Activated CD4-positive, alpha-beta T cell treated with anti-CD3 and anti-CD28 coated beads, Interleukin-2, amount 10 ng/mL, durations not matched to agents 24 days and 14 days (primary cell): ENCODE measurements around the gene RAB44. TPM values are rescaled to one million over a fixed set of nuclear protein-coding genes. Genes with fewer than 3 reads are reported as not detected.

Source experiments
- DNase-seq: peaks from one replicate; pipeline ENCODE4 v3.0.0; 2022
- H3K27ac Mint-ChIP-seq: one replicate; pipeline ENCODE4 v1.8.0; 2022; ENCODE audit warnings: mild to moderate bottlenecking, mixed read lengths
- H3K27me3 Mint-ChIP-seq: one replicate; pipeline ENCODE4 v1.8.0; 2022; ENCODE audit warnings: mixed read lengths
- H3K36me3 Mint-ChIP-seq: one replicate; pipeline ENCODE4 v1.8.0; 2022; ENCODE audit warnings: low read depth, mild to moderate bottlenecking, mixed read lengths
- H3K4me1 Mint-ChIP-seq: one replicate; pipeline ENCODE4 v1.8.0; 2021; ENCODE audit warnings: mixed read lengths
- H3K4me3 Mint-ChIP-seq: one replicate; pipeline ENCODE4 v1.8.0; 2022; ENCODE audit warnings: mild to moderate bottlenecking, moderate library complexity, mixed read lengths
- H3K9me3 Mint-ChIP-seq: one replicate; pipeline ENCODE4 v1.8.0; 2021; ENCODE audit warnings: mixed read lengths
- intact Hi-C: fragments of 100-400 bp; cut with micrococcal nuclease; formaldehyde crosslinking; loops from one replicate; pipeline ENCODE4 v1.15.1; 2023
- total RNA-seq: library from RNA; stranded (reverse); gene quantifications from 2 replicates; pipeline ENCODE4 v1.2.3, GENCODE V29; 2022

RAB44 gene
- total RNA-seq, 1 donor from 2014 or later: not detected

GRCh38 chr6:36686668-36687513 is 10.7 kb upstream of the RAB44 start:
- no peaks in the 10 kb centered on the region for H3K27me3 Mint-ChIP-seq
- H3K4me3 Mint-ChIP-seq: no peak overlapping the region
- no peak overlapping the region for H3K27ac Mint-ChIP-seq
- DNase-seq: no peak
- H3K4me1 Mint-ChIP-seq: peaks cover 47% of the 10 kb centered on the region
- peaks cover 42% of the 10 kb centered on the region for H3K36me3 Mint-ChIP-seq
- intact Hi-C loops: no loop called here
- no peaks in the 10 kb centered on the region for H3K9me3 Mint-ChIP-seq

- no peaks in the 10 kb centered on the region for H3K9me3 Mint-ChIP-seq
- no peaks in the 10 kb centered on the region for H3K27me3 Mint-ChIP-seq
- peaks cover 37% of the 10 kb centered on the region for H3K36me3 Mint-ChIP-seq
- H3K4me3 Mint-ChIP-seq: no peak overlapping the region
- no peak overlapping the region for H3K27ac Mint-ChIP-seq
- H3K4me1 Mint-ChIP-seq: peaks cover 48% of the 10 kb centered on the region
- no peak for DNase-seq
- intact Hi-C loops: no loop called here
Observed at GRCh38 chr6:36688063-36688738, 9.4 kb upstream of the RAB44 start.

GRCh38 chr6:36688739-36689075 is 8.9 kb upstream of the RAB44 start:
- Mint-ChIP-seq H3K36me3 (peaks cover 32% of the 10 kb centered on the region), H3K9me3 (no peaks in the 10 kb centered on the region), H3K27me3 (no peaks in the 10 kb centered on the region), H3K27ac (no peak overlapping the region), H3K4me3 (no peak overlapping the region), H3K4me1 (peaks cover 47% of the 10 kb centered on the region)
- DNase-seq: no peak
- intact Hi-C loops: no loop called here

GRCh38 chr6:36691011-36691410 is 6.6 kb upstream of the RAB44 start:
- Mint-ChIP-seq H3K27me3 (no peaks in the 10 kb centered on the region), H3K27ac (no peak overlapping the region), H3K4me3 (no peak overlapping the region)

GRCh38 chr6:36691612-36692011 is 6.0 kb upstream of the RAB44 start:
- no peak for DNase-seq
- no peaks in the 10 kb centered on the region for H3K27me3 Mint-ChIP-seq
- peaks cover 10% of the 10 kb centered on the region for H3K36me3 Mint-ChIP-seq
- H3K4me1 Mint-ChIP-seq: peaks cover 46% of the 10 kb centered on the region
- no peak overlapping the region for H3K27ac Mint-ChIP-seq
- no peaks in the 10 kb centered on the region for H3K9me3 Mint-ChIP-seq
- no peak overlapping the region for H3K4me3 Mint-ChIP-seq
- intact Hi-C loops: no loop called here

More at GRCh38 chr6:36691011-36691410, 6.6 kb upstream of the RAB44 start:
- Mint-ChIP-seq H3K36me3 (peaks cover 13% of the 10 kb centered on the region), H3K4me1 (peaks cover 44% of the 10 kb centered on the region), H3K9me3 (no peaks in the 10 kb centered on the region)
- intact Hi-C loops: no loop called here
- DNase-seq: no peak

- H3K4me1 Mint-ChIP-seq: peaks cover 47% of the 10 kb centered on the region
- H3K4me3 Mint-ChIP-seq: peak overlapping the region; percentile 26
- H3K9me3 Mint-ChIP-seq: no peaks in the 10 kb centered on the region
- peak overlapping the region; percentile 81 for H3K27ac Mint-ChIP-seq
- no peaks in the 10 kb centered on the region for H3K27me3 Mint-ChIP-seq
- DNase-seq: peak; percentile 87
- H3K36me3 Mint-ChIP-seq: peaks cover 5% of the 10 kb centered on the region
- intact Hi-C loops: no loop called here
Observed at GRCh38 chr6:36692220-36692619, 5.4 kb upstream of the RAB44 start.

GRCh38 chr6:36692861-36693702 is 4.5 kb upstream of the RAB44 start:
- intact Hi-C loops: no loop called here
- Mint-ChIP-seq H3K4me1 (peaks cover 47% of the 10 kb centered on the region), H3K27me3 (no peaks in the 10 kb centered on the region), H3K4me3 (peak overlapping the region; percentile 15), H3K36me3 (no peaks in the 10 kb centered on the region), H3K9me3 (no peaks in the 10 kb centered on the region), H3K27ac (peak overlapping the region; percentile 81)
- no peak for DNase-seq

- intact Hi-C loops: loop anchor here (1.0 kb wide), 2 partner anchors 12 to 61 kb away; no protein-coding TSS in a partner anchor
- DNase-seq: no peak
- Mint-ChIP-seq H3K9me3 (no peaks in the 10 kb centered on the region), H3K4me1 (peaks cover 42% of the 10 kb centered on the region), H3K36me3 (no peaks in the 10 kb centered on the region), H3K4me3 (no peak overlapping the region), H3K27me3 (no peaks in the 10 kb centered on the region), H3K27ac (peak overlapping the region; percentile 5)
Observed at GRCh38 chr6:36694616-36695015, 3.0 kb upstream of the RAB44 start.

- Mint-ChIP-seq H3K36me3 (no peaks in the 10 kb centered on the region), H3K4me1 (peaks cover 39% of the 10 kb centered on the region), H3K9me3 (no peaks in the 10 kb centered on the region), H3K4me3 (no peak overlapping the region), H3K27me3 (no peaks in the 10 kb centered on the region), H3K27ac (peak overlapping the region; percentile 38)
- intact Hi-C loops: loop anchor here (1.0 kb wide), 2 partner anchors 13 to 60 kb away; no protein-coding TSS in a partner anchor
- DNase-seq: no peak
Observed at GRCh38 chr6:36695414-36695813, 2.2 kb upstream of the RAB44 start.

GRCh38 chr6:36698196-36698595 is 570 bp downstream of the RAB44 start:
- Mint-ChIP-seq H3K4me3 (no peak overlapping the region), H3K27ac (peak overlapping the region; percentile 1)
- intact Hi-C loops: no loop called here

GRCh38 chr6:36698871-36699271 is 1.2 kb downstream of the RAB44 start:
- Mint-ChIP-seq H3K27ac (peak overlapping the region; percentile 1), H3K27me3 (peaks cover 6% of the 10 kb centered on the region), H3K9me3 (no peaks in the 10 kb centered on the region), H3K4me3 (no peak overlapping the region), H3K36me3 (no peaks in the 10 kb centered on the region), H3K4me1 (peaks cover 17% of the 10 kb centered on the region)
- intact Hi-C loops: no loop called here
- no peak for DNase-seq

More at GRCh38 chr6:36698196-36698595, 570 bp downstream of the RAB44 start:
- no peak for DNase-seq
- H3K9me3 Mint-ChIP-seq: no peaks in the 10 kb centered on the region
- H3K27me3 Mint-ChIP-seq: peaks cover 1% of the 10 kb centered on the region
- H3K36me3 Mint-ChIP-seq: no peaks in the 10 kb centered on the region
- H3K4me1 Mint-ChIP-seq: peaks cover 21% of the 10 kb centered on the region

- H3K27ac Mint-ChIP-seq: no peak overlapping the region
- no peak for DNase-seq
- peaks cover 17% of the 10 kb centered on the region for H3K4me1 Mint-ChIP-seq
- peaks cover 7% of the 10 kb centered on the region for H3K27me3 Mint-ChIP-seq
- intact Hi-C loops: no loop called here
- no peaks in the 10 kb centered on the region for H3K36me3 Mint-ChIP-seq
- no peak overlapping the region for H3K4me3 Mint-ChIP-seq
- no peaks in the 10 kb centered on the region for H3K9me3 Mint-ChIP-seq
Observed at GRCh38 chr6:36699348-36699747, 1.7 kb downstream of the RAB44 start.

GRCh38 chr6:36700071-36700812 is 2.6 kb downstream of the RAB44 start:
- intact Hi-C loops: no loop called here
- Mint-ChIP-seq H3K36me3 (no peaks in the 10 kb centered on the region), H3K27ac (no peak overlapping the region), H3K4me1 (peaks cover 15% of the 10 kb centered on the region), H3K9me3 (no peaks in the 10 kb centered on the region), H3K27me3 (peaks cover 7% of the 10 kb centered on the region), H3K4me3 (no peak overlapping the region)
- DNase-seq: no peak
